ENCODE results near the gene GLRX3.

DNA sequence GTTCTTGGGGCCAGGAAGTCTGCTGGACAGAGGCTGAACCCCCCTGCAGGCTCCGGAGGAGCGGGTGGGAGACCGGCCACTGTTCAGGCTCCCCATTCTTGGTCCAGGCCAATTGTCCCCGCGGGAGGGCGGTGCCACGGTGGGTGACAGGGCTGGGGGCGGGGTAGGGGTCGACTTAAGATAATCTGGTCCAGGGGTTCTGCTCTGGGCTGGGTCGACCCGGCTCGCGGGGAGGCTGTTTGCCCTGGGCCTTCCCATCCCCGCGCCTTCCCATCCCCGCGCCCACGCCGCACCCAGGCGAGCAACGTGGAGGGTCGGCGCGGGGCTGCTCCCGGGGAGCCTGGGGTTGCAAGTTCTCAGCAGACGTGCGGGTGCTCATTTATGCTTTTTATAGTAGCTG is 7.3 kb upstream of the GLRX3 start:
- TF ChIP-seq CTCF (conservative IDR thresholded peaks at IDR 0.05; ENCODE audit: low read depth in 2 of 2) (no peak), ZNF462 (CRISPR knock-in tag; IDR thresholded peaks at IDR 0.05) (no peak), POLR2AphosphoS5 (IDR thresholded peaks at IDR 0.05; ENCODE audit: low read depth) (no peak)
- TF ChIP-seq, protein P1, sequence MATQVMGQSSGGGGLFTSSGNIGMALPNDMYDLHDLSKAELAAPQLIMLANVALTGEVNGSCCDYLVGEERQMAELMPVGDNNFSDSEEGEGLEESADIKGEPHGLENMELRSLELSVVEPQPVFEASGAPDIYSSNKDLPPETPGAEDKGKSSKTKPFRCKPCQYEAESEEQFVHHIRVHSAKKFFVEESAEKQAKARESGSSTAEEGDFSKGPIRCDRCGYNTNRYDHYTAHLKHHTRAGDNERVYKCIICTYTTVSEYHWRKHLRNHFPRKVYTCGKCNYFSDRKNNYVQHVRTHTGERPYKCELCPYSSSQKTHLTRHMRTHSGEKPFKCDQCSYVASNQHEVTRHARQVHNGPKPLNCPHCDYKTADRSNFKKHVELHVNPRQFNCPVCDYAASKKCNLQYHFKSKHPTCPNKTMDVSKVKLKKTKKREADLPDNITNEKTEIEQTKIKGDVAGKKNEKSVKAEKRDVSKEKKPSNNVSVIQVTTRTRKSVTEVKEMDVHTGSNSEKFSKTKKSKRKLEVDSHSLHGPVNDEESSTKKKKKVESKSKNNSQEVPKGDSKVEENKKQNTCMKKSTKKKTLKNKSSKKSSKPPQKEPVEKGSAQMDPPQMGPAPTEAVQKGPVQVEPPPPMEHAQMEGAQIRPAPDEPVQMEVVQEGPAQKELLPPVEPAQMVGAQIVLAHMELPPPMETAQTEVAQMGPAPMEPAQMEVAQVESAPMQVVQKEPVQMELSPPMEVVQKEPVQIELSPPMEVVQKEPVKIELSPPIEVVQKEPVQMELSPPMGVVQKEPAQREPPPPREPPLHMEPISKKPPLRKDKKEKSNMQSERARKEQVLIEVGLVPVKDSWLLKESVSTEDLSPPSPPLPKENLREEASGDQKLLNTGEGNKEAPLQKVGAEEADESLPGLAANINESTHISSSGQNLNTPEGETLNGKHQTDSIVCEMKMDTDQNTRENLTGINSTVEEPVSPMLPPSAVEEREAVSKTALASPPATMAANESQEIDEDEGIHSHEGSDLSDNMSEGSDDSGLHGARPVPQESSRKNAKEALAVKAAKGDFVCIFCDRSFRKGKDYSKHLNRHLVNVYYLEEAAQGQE (IDR thresholded peaks at IDR 0.05; ENCODE audit: unreplicated experiment) = no peak
